PFSK-1 (cell line): Measurements from ENCODE around the gene MCM10.

Experiments
- FOXP2 ChIP-seq: optimal IDR thresholded peaks from 2 replicates; pipeline ENCODE3; 2011; ENCODE audit warnings: borderline replicate concordance, control low read depth, inconsistent platforms; ENCODE audit not compliant: insufficient read depth; ENCODE audit errors: extremely low read length, extremely low read depth
- POLR2AphosphoS5 ChIP-seq: IDR thresholded peaks from 2 replicates; pipeline ENCODE4 v1.6.1; 2012; ENCODE audit warnings: low read depth, mild to moderate bottlenecking, control low read depth, low read length, moderate library complexity
- SIN3A ChIP-seq: IDR thresholded peaks from 2 replicates; pipeline ENCODE4 v1.6.1; 2012; ENCODE audit warnings: mild to moderate bottlenecking, low read length, moderate library complexity, borderline replicate concordance; ENCODE audit not compliant: insufficient read depth
- TAF1 ChIP-seq: IDR thresholded peaks from 2 replicates; pipeline ENCODE4 v1.6.1; 2012; ENCODE audit warnings: low read length, control low read depth, borderline replicate concordance; ENCODE audit not compliant: insufficient read depth
- TF ChIP-seq, protein P1 (sequence below), 2 experiments: IDR thresholded peaks; 2 replicates each; pipeline versions ENCODE4 v1.6.1 to v1.8.0; 2011 to 2012; ENCODE audit warnings: low read depth in 2 of 2, low read length in 2 of 2, control low read depth in 1 of 2, inconsistent platforms in 1 of 2, mild to moderate bottlenecking in 1 of 2, moderate library complexity in 1 of 2; ENCODE audit not compliant: insufficient read depth in 1 of 2

MCM10 gene

GRCh38 chr10:13195016-13195415, 33.7 kb downstream of the MCM10 start:
- no peak for TF ChIP-seq SIN3A
- TF ChIP-seq, protein P1, sequence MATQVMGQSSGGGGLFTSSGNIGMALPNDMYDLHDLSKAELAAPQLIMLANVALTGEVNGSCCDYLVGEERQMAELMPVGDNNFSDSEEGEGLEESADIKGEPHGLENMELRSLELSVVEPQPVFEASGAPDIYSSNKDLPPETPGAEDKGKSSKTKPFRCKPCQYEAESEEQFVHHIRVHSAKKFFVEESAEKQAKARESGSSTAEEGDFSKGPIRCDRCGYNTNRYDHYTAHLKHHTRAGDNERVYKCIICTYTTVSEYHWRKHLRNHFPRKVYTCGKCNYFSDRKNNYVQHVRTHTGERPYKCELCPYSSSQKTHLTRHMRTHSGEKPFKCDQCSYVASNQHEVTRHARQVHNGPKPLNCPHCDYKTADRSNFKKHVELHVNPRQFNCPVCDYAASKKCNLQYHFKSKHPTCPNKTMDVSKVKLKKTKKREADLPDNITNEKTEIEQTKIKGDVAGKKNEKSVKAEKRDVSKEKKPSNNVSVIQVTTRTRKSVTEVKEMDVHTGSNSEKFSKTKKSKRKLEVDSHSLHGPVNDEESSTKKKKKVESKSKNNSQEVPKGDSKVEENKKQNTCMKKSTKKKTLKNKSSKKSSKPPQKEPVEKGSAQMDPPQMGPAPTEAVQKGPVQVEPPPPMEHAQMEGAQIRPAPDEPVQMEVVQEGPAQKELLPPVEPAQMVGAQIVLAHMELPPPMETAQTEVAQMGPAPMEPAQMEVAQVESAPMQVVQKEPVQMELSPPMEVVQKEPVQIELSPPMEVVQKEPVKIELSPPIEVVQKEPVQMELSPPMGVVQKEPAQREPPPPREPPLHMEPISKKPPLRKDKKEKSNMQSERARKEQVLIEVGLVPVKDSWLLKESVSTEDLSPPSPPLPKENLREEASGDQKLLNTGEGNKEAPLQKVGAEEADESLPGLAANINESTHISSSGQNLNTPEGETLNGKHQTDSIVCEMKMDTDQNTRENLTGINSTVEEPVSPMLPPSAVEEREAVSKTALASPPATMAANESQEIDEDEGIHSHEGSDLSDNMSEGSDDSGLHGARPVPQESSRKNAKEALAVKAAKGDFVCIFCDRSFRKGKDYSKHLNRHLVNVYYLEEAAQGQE (IDR thresholded peaks at IDR 0.05; ENCODE audit: insufficient read depth in 1 of 2, low read depth in 2 of 2, low read length in 2 of 2), result no peak
- no peak for TF ChIP-seq TAF1
- TF ChIP-seq FOXP2, result no peak
- TF ChIP-seq POLR2AphosphoS5, result no peak

GRCh38 chr10:13201132-13201531, 39.8 kb downstream of the MCM10 start:
- TF ChIP-seq FOXP2, result no peak
- TF ChIP-seq SIN3A, result no peak
- TF ChIP-seq TAF1, result no peak
- TF ChIP-seq, protein P1 (IDR thresholded peaks at IDR 0.05; ENCODE audit: insufficient read depth in 1 of 2, low read depth in 2 of 2, low read length in 2 of 2), result no peak
- TF ChIP-seq POLR2AphosphoS5, result no peak

DNA sequence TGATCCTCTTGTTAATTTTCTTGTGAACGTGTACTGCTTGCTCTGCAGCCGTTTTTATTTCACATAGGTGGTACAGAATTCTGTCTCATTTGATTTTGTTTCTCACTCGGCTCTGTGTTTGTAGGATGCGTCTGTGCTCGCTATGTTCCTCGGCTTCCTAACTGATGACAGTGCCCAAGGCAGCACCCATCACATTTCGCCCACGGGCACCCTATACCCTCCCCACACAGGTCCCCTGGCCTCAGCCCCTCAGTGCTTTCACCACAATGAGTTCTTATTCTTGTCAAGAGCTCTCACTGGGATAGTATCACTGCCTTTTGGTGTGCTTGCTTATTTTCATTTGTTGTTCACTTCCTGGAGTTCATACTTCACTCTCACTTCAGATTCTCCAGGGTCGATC, 44.7 kb downstream of the MCM10 start:
- no peak for TF ChIP-seq SIN3A
- no peak for TF ChIP-seq POLR2AphosphoS5
- TF ChIP-seq, protein P1 (IDR thresholded peaks at IDR 0.05; ENCODE audit: insufficient read depth in 1 of 2, low read depth in 2 of 2, low read length in 2 of 2), result no peak
- no peak for TF ChIP-seq FOXP2
- no peak for TF ChIP-seq TAF1

DNA sequence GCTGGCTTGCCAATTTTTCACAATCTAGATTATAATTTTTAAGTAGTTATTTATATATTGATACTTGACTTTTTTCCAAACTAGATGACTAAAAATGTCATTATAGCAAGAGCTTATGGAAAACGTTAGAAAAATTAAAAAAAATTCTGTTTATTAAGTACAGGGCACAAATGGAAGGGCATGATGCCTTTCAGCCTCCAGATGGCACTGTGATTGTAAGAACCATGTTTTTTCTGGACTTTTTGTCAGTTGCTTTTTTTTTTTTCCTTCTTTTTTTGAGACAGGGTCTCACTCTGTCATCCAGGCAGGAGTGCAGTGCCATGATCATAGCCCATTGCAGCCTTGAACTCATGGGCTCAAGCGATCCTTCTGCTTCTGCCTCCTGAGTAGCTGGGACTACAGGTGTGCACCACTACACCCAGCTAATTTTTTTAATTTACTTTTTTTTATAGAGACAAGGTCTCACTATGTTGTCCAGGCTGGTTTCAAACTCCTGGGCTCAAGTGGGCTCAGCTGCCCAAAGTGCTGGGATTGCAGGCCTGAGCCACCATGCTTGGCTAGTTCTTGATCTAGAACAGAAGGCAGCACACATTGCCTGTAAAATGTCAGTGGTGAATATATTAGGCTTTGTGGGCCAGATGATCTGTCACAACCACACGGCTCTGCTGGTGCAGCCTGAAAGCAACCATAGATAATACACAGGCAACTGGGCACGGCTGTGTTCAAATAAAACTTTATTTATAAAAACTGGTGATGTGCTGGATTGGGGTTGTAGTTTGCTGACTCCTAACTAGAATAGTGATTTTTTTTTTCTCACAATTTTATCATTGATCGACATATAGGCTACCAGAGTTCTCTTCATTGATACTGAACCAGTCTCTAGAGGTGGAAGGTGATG, 45.4 kb downstream of the MCM10 start:
- TF ChIP-seq TAF1, result no peak
- TF ChIP-seq, protein P1 (IDR thresholded peaks at IDR 0.05; ENCODE audit: insufficient read depth in 1 of 2, low read depth in 2 of 2, low read length in 2 of 2), result no peak
- TF ChIP-seq SIN3A, result no peak
- TF ChIP-seq FOXP2, result no peak
